GM21529 (cell line): Measurements from ENCODE around the gene TTL.
"Not testable (repeated sequence)": the region's sequence is repeated elsewhere in the genome, so short reads cannot be mapped to it uniquely, and the experiment has no call there.

Experiments used
- ATAC-seq: cut with Tn5 transposase; IDR thresholded peaks from one replicate; pipeline ENCODE4 v1.9.1; 2021; ENCODE audit not compliant: unreplicated experiment

Gene TTL

DNA sequence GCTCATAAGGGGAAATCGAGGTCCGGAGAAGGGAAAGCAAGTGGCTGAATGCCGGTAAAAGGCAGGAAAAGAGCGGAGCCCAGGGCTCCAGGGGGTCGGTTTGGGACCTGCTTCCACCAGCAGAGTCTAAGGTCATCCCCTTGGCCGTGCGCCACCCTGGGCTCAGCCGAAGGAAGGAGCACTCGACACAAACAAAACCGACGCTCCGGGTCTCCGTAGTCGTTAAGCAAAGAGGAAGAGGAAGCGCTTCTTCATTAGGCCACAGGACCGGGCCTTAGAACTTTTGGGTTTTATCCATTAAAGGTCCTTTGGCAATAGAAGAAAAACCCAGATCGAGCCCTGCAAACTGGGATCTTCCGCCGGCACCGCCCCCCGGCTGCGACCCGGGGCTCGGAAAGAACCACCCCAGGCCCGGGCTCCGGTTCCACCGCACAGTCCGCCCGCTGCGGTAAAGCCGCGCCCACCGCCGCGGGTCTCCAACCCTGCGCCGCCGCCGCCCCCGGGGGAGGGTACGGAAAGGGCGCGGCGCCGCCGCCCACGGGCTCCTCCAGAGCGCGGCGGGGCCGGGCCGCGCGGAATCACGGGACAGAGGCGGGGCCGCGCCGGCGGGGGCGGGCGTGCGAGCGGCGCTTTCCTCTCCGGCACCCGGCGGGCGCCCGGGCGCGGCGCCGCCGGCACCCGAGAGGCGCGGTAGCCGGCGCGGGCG lies at the start of gene TTL:
TTL (plus strand) TSS at position 629 of the 706 bp plus-strand sequence. CDS start 189 bp downstream, outside the sequence.
- ATAC-seq: peak; percentile 69

DNA sequence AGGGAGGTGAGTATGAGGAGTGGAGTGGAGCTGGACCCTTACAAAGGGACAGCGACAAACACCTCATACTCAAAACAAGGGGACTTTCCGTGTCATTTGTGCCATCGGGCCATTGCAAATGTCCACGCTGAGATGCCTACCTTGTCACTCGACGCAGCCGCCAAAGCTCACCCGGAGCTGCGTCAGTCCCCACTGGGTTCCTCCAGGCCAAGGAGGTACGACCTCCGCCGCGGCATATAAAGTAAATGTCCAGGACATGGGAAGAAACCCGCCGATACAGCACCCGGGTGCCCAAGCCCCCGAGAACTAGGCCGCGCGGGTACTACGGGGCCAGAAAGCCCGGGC lies 49.6 kb upstream of the TTL start:
- not testable (repeated sequence) for ATAC-seq

DNA sequence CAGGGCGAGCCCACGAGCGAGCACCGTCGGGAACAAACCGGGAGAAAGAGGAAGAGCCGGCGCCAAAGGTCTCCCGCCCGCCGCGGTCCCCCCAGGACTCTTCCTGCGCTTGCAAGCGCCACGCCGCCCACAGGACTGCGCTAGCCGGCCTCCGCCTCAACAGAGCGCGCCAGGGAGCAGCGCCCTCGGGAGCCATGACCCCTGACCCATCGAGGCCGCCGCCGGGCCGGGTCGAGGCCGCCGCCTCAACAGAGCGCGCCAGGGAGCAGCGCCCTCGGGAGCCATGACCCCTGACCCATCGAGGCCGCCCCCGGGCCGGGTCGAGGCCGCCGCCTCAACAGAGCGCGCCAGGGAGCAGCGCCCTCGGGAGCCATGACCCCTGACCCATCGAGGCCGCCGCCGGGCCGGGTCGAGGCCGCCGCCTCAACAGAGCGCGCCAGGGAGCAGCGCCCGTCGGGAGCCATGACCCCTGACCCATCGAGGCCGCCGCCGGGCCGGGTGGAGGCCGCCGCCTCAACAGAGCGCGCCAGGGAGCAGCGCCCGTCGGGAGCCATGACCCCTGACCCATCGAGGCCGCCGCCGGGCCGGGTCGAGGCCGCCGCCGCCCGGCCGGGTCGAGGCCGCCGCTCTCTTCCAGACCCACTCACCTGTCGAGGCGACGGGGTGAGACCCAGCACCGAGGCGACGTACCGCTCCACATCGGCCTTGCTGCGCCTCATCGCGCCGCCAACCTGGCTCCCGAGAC lies 49.0 kb upstream of the TTL start:
- ATAC-seq: peak; percentile 49

DNA sequence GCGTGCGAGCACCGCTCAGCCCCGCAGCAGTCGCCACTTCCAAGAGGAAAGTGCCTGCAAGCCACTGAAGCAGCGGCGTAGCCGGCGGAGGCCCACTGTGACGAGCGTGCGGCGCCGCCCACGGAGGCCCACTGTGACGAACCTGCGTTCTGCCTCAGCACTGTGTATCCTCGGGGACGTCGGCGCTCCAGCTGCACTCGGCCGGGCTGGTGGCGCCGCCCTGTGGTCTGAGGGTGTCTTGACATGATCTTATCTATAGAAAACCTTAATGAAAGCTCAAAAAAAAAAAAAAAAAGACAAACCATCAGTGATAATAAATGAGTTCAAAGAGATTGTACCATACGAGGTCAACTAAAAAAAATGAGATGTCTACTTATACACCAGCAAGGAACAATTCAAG lies 48.5 kb upstream of the TTL start, which contains the start of gene RGPD8:
RGPD8 (minus strand) TSS at position 166 of the 400 bp plus-strand sequence. CDS start 192 bp downstream, outside the sequence.
- ATAC-seq: peak; percentile 95

DNA sequence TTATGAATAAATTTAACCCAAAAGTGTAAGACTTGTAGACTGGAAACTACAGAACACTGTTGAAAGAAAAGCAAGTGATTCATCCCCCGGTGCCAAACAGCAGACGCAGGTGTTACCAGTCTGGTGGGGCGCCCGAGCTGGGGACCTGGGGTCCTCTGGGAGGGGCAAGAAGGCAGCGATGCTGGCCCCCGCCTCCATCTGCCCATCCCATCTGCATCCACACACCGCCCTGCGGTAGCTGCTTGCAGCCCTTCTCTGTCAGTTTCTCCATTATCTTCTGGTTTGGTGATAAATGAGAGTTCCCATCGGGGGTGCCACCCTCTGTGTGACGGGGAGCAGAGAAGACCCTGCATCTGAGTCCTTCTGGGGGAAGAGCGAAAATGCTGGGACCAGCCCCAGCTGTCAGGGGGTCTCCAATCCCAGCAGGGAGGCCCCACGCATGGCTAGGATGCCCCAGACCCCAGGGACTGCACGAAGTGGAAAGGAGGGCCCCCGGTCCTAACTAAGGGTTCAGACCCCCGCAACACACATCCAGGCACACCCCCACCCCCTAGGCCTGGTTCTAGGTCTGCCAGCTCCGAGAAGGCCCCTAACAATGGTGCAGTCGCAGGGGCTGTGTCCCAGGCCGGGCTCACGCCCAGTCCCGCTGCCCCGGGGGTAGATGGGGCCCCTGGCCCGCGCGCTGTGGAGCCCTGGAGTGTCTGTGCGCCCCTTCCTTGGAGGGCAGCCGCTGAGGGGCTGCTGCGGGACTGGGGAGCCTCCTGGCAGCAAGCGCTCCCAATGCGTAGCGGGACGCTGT lies 47.8 kb upstream of the TTL start:
- no peak for ATAC-seq

DNA sequence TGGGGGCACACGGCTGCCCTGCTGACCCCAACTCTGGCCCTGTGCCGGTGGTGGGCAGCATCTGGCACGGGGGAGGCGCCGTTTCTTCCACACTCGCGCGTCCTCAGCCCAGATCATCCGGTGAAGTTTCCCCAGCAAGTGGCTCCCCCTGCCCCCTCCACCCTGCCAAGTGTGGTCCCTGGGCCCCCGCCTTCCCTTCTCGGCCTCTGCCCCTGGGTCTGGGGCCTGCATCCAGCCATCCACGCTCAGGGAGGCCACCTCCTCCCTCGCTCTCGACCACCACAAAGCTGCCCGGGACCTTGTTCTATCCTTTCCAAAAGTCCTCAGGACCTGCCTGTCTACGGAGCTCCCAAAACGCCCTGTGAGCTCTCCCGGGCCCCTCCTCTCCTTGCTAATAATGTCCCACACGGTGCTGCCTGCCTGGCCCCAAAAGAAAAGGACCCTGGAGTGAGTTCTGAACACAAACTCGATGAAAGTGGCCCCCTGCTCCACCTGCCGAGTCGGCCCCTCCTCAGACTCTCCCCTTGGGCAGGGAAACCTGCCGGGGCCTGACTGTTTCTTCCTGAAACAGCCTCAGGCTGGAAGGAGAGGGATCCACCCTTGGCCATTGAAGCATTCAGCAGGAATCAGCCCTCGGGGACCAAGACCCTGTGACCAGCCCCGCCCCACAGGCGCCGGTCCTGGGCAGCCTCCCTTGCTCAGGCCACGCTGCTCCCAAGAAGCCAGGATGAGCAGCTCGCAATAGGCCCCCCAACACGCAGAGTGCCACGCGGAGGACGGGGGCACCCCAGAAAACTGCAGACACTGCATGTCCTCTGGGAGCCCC lies 46.9 kb upstream of the TTL start:
- not testable (repeated sequence) for ATAC-seq

DNA sequence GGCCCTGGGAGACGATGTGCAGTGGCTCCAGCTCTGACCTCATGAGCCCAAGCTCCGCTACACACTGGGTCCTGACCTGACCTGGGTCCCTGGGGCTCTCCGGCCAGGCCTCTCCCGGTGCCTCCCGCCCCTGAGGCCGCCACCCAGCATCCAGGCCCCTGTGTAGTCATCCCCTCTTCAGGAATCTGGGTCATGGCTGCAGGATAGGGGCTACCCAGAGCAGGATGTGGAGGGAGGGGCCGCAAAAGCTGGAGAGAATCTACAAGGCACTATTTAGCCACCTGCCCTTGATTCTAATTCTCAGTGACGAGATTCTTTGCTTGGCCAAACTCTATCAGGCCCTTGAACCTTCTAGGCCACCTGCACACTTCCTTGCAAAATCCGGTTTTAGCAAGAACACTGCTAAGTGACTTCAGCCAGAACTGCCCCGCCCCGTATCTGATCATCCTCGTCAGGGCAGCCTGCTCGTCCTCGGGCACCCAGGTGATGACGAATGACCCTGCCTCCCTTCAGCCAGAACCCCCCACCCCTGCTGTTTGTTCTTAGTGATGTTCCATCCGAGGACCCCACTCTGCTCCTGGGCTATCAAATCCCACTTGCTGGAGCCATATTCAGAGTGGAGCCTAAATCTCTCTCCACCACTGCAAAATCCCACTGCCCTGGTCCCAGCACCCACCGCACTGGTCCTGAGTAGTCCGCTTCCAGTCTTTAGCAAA lies 46.1 kb upstream of the TTL start:
- not testable (repeated sequence) for ATAC-seq

DNA sequence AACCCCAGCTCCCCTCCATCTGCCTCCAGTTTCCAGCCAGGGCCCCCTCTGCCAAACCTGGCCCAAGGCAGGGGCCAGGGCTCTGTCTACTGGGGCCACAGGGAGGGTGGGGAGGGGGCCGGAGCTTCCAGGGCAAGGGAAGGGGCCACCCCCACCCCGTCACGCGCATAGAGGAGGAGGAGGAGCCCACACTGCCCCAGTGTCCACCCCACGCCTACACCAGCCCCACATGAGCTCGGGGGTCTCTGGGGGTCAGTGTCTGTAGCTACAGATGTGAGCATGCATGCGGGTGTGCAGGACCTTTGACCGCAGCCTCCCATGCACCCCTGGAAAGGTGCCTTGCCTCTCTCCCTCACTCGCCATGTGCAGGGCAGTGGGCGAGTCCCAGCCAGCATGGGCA lies 45.0 kb upstream of the TTL start:
- not testable (repeated sequence) for ATAC-seq

DNA sequence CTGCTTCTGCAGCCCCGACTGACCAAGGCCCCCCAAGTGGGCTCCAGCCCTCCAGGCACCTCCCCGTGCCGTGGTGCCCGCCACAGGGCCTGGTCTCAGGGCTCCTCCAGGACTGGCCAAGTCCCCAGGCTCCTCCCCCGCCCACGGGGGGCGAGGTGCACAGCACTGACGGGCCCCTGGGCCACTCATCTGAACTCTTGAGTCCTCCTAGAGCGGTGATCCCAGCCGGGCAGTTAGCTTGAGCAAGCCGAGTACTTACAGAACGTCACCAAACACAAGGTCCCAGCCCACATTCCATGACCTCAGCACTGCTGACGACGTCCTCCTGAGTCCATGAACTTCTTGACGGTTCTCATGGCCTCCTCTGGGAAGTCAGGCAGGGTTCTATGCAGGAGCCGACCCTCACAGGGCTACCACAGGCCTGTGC lies 44.5 kb upstream of the TTL start:
- ATAC-seq: not testable (repeated sequence)

DNA sequence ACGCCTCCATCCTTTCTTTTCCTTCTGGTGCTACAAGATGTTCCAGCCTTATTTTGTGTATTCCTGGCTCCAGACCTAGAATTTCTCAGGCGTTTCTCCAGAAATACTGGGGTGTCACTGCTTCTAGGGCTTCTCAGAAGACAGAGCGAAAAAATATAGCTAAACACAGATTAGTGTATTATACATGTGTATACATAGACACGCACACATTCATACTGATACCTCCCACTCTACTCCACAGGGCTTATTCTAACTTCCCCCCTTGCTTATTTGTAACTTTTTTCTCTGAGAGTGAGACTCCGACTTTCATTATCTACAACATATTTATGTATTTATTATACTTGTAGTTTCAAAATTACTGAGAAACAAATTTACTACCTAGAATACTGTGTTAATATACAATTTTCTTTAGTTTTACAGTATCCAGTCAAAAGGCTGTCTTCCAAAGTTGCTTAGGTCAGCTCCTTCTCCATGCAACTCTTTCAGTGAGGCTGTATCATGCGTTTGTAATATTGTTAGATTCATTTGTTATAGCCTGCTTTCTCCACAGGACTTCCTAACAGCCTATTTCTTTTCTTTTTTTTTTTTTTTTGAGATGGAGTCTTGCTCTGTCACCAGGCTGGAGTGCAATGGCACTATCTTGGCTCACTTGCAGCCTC lies 43.2 kb upstream of the TTL start:
- ATAC-seq: not testable (repeated sequence)

DNA sequence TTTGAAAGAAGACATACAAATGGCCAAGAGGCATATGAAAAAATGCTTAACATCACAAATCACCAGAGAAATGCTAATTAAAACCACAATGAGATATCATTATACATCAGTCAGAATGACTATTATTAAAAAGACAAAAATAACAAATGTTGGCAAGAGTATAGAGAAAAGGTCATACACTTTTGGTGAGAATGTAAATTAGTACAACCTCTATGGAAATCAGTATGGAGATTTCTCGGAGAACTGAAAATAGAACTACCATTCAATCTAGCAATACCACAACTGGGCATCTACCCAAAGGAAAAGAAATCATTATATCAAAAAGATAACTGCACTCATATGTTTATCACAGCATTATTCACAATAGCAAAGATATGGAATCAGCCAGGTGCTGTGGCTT lies 37.7 kb upstream of the TTL start:
- not testable (repeated sequence) for ATAC-seq

DNA sequence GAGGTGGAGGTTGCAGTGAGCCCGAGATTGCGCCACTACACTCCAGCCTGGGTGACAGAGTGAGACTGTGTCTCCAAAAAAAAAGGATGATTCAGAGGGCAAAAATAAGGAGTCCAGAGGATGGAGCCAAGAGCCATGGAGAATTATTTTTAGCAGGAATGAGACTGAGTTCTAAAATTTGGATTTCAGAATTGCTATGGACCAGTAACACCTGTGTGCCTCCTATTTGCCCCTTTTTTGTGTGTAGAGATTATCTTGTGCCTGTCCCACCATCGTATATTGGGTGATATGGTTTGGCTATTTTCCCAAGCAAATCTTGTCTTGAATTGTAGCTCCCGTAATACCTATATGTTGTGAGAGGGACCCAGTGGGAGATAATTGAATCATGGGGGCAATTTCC lies 32.1 kb upstream of the TTL start:
- ATAC-seq: no peak

DNA sequence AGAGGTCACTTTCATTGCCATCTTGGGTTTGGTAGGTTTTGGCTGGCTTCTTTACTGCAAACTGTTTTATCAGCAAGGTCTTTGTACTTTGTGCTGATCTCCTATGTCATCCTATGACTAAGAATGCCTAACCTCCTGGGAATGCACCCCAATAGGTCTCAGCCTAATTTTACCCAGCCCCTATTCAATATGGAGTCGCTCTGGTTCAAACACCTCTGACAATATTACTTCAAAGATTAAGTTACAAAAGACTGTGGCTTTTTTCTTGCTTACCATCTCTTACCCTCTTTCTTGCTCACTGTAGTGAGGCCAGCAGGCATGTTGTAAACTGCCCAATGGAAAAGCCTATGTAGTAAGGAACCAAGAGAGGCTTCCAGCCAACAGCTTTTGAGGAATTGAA lies 30.6 kb upstream of the TTL start:
- ATAC-seq: no peak

DNA sequence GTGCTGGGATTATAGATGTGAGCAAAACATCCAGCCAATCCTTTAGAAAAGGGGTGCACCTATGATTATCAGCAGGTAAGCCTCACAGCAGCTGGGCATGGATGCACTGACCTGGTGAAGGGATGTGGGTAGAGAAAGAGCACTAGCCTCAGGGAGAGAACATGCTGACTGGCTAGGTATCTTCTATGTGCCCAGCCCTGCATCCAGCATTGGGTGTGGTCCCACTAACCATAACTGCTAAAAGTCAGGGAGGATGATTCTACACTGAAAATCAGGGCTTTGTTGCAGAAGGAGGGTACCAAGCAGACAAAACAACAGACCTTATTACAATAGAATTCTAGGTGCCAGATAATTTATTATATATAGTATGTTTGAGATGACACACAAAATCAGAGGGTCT lies 27.4 kb upstream of the TTL start:
- no peak for ATAC-seq

DNA sequence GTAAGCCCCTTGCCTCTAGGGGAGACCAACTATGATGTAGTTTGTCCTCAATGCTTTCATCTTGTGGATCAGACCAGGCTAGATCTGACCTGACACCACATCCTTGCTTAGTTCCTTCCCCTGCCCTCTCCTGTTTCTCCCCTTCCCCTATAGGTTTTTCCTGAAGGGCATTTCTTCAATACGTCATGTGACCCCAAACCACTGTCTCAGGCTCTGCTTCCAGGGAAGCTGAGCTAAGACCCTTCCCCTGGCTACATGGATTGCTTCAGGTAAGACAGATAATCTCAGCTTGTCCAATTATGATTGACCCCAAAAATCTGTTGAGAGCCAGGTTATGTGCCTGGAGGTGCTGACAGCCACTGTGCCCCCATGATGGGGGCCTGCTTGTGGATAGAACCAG lies 22.6 kb upstream of the TTL start:
- ATAC-seq: no peak

DNA sequence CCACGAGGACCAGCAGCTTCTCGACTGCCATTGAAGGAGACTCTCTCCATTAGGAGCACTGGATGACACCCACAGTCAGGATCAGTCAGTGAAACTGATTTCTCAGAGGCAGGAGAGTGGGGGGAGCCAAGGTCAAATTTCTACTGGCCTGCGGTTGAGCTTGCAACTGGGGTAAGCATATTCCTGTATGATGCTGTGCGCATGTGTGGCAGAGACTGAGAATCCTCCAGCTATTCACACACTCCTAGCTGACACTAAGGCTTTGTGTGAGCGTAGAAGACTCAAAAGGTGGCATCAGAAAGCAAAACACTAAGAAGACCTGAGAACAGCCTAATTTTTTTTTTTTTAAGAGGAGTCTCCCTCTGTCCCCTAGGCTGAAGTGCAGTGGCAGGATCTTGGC lies 19.8 kb upstream of the TTL start:
- ATAC-seq: no peak

DNA sequence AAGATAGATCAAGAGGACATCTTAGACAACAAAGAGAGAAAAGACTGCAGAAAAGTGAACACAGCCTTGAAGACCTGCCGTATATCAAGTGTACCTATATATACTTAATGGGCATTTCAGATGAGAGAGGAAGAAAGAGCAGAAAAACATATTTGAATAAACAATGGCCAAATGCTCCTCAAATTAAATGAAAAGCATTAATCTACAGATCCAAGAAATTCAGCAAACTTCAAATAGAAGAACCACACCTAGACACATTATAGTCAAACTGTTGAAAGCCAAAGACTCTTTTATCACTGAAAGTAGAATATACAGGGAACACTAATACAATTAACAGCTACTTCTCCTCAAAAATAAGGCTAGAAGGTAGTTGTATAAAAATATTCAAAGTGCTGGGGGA lies 18.7 kb upstream of the TTL start:
- ATAC-seq: no peak

DNA sequence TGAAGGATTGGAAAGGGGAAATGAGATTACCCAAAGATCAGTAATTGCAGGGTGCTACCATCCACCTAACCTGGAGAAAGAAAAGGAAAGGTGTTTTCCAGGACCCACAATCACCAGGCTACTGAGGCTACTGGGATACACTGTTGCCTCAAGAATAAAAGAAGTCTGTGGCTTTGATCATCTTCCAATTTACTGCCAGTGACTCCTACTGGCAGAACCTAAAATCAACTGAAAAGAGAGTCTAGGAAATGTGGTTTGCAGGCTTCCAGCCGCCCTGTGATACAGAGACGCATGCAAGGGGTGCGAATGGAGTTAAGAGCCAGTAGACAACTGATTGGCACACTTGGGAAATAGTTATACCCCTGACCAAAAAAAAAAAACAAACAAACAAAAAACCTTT lies 16.6 kb upstream of the TTL start:
- ATAC-seq: no peak

DNA sequence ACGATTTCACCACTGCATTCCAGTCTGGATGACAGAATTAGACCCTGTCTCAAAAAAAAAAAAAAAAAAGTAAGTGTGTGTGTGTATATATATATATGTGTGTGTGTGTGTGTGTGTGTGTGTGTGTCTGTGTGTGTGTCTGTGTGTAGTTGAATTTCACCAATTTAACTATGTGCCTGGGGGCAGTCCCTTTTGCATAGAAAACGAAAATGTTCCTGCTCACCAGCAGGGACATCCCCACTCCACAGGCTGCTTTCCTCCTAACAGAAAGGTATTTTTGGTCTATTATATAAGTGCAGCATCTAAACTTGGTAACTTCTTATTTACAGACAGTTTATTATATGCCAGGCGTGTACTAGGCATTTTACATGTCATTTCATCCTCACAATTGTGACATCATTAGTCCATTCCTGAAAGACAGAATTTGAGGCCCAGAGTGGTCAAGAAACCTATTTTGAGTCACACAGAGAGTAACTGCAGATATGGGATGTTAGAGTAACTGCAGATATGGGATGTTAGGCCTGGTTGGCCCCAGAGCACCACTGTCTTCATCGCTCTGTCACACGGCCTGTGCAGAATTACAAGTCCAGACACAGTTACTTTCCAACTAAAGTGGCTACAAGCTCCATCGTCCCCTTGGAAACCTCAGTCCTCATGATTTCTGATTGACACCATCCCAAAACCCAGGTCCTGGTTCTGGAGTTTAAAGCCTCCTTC lies 9.3 kb upstream of the TTL start:
- no peak for ATAC-seq
